ENCODE measurements around the gene DLGAP1.

DNA sequence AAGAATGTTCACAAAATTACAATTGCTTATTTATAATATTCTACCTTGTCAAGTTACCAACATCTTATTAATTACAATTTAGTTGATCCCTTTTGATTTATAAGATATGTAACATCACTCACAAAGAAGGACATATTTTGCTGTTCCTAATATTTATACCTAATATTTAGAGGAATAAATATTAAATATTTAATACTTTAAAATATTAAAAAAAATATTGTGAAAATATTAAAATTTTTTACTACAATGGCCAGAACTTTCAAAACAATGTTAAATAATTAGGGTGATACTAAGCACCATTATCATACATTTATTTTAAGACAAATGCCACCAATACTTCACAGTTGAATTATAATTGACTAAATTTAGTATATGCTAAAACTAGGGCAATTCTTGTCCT, 254.7 kb downstream of the DLGAP1 start:
- TF ChIP-seq GATA1 (IDR thresholded peaks at IDR 0.05; ENCODE audit: low read depth, low read length), result no peak
- no peak for TF ChIP-seq POLR2A (IDR thresholded peaks at IDR 0.05; ENCODE audit: low read length)

Data from erythroblast (primary cell).